Hematopoietic multipotent progenitor cell treated with erythropoietin and hydrocortisone succinate and interleukin-3 and kit ligand, for 17 days (in vitro differentiated cells): Measurements from ENCODE around the gene SIL1.
"Not testable (repeated sequence)": the region's sequence is repeated elsewhere in the genome, so short reads cannot be mapped to it uniquely, and the experiment has no call there.

Source experiments
- DNase-seq: peaks from one replicate; pipeline ENCODE4 v3.0.0-alpha.2; 2015; ENCODE audit warnings: low spot score

The SIL1 gene

DNA sequence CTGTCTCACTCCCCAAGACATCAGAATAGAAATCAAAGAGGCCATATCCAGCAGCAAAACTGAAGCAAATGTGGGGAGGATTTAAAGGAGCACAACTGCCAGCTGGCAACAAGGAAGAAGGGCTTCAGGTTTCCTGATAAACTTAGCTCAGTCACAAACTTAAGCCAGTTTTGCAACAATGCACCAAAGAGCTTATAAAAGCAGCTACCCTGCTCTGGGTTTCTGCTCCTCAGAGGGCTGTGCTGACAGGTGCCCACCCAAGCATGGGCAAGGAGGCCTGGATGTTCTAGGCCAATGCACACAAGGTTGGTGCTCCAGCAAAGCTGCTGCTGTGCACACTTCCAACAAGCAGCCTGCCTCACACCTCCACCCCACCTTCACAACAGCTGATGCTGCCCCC lies 132.9 kb downstream of the SIL1 start:
- DNase-seq: no peak

DNA sequence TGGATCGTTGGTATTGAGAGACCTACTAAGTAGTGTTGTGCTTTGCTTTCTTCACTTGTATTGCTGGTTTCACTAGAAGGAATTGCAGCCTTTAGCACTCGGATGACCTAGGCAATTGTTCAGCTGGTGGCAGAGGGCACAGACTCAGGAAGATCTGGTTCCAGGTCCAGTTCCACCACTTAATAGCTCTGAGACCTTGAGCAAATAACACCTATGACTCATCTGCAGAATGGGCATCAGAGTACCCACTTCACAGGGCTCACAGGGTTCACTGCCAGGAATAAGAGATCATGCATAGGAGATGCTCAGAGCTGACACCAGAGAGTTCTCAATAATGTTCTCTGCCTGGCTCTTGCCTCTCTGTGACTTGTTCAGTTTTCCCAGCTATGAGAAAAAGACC lies 133.6 kb downstream of the SIL1 start:
- DNase-seq: no peak

DNA sequence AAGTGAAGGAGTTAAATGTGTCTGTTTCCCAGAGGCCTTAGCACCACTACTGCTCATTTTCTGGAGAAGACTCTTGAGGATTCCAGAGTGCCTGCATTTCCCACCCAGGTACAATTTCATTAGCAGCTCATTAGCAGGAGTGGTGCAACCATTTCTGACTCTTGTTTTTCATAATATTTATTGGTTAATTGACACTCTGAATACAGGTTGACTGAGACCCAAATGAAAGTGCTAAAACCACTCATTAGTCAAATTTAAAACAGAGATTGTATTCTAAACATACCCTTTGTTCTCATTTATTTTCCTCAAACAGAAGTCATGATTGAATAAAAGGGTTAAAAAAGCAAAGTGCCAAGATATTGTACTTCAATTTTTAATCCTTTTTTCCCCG lies 134.5 kb downstream of the SIL1 start:
- no peak for DNase-seq

DNA sequence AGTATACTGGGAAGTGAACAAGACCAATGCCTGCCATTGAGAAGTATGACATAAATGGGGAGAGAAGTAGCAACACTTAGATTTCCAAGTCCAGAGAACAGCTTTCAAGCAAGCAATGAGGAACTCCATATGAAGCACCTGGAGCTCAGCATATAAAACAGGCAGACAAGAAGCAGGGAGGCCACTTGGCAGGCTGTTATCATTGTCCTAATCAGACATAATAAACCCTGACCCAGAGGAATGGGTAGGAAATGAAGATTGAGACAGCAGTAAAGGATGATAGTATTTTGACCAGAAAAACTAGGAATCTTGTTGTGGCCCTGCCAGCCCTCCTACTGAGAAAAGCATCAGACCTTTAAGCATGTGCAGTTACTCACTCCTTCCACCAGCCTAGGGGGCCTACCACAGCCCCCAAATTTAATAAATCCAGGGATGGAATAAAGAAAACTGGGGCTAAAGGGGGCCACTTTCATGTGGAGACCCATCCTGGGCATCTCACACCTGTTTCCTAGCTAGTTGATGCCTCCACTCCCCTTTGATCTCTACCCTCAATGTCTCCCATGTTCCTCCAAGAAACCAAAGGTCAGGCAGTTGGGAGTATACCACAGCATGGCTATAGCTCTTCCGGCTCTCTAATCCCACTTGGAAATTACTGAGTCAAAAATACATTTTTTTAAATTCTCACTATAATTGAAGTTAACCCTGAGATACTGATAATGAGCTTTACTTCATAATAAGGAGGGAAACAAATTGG lies 135.1 kb downstream of the SIL1 start:
- no peak for DNase-seq

DNA sequence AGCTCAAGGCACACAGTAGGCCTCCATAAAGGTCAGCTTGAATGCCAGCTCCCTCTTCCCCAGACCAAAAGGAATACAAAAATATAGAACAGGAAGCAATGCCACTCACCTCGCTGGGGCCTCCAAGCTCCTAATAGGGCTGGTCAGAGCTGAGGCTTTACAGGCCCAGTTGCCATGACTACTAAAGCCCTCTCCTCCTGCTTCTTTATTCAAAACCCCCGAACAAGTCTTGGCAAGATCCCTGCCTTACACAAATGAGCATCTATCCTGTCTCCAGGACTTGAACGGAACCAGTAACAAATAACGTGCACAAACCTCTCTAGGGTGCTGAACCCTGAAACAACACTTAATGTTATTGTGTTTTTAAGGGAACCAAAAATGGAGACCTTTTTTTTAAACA lies 136.3 kb downstream of the SIL1 start:
- no peak for DNase-seq

DNA sequence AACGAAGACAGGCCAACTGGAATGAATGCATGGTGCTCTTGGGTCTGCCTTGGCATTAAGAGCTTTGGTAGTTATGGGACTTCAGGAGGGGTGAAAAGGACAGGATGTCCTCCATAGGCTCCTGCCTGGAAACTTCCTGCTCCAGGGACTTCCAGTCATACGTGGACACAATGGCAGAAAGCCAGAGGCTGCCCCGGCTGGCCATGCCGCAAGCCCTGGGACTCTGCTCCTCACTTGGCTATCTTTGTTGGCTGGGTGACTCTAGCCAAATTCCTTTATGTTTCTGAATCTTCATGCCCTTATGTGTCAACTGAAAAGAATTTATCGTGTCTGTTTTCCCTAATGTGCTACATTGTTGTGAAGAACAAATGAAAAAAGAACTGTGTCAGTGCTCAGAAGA lies 136.9 kb downstream of the SIL1 start:
- DNase-seq: no peak

DNA sequence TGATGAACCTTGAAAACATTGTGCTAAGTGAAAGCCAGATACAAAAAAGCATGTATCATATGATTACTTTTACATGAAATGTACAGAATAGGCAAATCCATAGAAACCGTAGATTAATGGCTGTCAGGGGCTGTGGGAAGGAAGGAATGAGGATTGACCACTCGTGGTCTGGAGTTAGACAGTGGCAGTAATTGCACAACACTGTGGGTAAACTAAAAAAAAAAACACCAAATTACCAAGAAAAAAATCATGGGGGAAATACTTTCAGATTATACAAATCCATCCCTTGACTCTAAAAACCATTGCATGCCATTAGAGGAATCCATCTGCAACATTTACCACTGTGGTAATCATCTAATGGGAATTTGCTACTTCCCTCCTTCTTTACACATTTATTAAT lies 140.0 kb downstream of the SIL1 start:
- no peak for DNase-seq

DNA sequence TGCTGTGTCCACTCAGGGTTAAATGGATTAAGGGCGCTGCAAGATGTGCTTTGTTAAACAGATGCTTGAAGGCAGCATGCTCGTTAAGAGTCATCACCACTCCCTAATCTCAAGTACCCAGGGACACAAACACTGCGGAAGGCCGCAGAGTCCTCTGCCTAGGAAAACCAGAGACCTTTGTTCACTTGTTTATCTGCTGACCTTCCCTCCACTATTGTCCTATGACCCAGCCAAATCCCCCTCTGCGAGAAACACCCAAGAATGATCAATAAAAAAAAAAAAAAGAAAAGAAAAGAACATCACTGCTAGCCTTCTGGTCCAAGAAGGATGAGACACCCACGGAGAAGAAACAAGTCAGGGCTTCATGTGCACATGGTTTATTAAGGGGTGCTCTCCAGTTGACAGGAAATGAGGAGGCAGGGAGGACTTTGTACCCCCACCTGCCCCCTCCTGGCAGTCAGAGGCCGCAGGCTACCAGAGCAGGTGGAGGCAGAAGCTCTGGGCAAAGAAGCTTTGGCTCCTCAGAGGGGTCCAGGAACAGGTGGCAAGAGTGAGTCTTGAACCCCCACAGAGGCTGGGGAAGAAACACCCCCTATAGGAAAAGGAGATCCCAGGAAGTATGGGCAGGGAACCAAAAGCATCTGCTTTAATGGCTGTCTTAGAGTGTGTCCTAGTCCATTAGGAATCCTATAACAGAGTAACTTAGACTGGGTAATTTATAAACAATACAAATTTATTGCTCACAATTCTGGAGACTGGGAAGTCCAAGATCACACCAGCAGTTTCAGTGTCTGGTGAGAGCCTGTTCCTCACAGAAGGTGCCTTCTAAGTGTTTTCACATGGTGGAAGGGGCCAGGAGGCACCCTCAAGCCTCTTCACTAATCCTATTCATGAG lies 140.9 kb downstream of the SIL1 start:
- not testable (repeated sequence) for DNase-seq

DNA sequence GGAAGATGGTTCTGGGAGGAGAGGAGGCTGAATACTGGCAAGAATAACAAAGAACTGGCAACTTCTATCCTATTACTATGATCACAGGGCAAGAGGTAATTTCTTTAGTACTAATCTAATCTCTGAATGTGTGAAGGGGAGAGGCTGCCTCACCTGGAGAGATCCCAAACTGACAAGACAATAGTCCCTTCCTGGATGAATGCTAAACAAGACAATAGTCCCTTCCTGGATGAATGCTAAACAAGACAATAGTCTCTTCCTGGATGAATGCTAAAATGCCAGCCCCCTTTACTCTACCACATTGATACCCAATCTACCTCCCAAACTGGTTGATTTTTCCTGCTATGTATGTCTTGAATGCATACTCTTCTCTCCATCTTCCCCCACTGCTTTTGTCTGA lies 145.2 kb downstream of the SIL1 start:
- no peak for DNase-seq

DNA sequence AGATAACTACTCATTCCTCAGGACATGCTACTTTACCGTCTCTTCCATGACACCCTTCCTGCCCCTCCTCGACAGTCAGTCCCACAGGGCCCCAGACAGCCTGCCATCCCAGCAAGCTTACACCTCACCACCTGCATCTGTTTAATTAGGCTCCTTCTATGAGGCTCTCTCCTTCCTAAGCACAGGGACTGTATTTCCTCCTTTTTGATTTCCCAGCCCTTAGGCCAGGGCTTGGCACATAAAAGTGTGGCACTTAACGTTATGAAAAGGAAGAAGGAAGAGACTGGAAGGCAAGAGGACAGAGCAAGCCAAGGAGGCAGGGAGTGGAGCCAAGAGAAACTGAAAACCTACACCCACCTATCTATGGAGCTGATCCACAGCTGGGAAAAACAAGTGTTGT lies 146.8 kb downstream of the SIL1 start:
- no peak for DNase-seq

DNA sequence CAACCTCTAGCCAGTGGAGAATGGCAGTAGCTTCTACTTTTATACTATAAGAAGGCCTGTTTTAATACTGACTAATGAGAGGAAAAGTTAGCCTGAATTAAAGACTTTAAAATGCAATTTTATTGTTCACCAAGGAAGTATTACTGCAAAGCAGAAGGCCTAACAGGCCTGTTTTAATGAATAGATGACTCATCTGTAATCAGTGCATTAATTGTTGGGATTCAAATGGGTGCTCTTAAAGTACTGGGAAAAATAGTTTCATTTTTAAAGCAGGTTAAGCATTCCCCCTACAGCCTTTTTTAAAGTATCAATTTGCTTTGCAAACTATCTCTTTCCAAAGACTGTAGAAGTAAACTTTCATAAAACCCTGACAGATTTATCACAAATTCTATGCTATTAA lies 147.7 kb downstream of the SIL1 start:
- DNase-seq: no peak

DNA sequence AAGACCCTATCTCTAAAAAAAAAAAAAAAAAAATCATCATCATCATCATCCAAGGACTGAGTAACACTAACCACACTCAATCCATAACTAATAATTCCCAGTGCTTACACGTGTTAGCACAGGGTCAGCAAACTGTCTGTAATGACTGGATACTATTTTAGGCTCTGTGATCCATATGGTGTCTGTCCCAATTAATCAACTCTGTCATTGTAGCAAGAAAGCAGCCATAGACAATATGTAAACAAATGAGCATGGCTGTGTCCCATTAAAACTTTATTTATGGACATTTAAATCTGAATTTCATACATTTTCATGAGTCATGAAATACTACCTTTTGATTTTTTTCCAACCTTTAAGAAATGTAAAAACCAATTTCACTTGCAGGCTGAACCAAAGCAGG lies 148.4 kb downstream of the SIL1 start:
- no peak for DNase-seq

DNA sequence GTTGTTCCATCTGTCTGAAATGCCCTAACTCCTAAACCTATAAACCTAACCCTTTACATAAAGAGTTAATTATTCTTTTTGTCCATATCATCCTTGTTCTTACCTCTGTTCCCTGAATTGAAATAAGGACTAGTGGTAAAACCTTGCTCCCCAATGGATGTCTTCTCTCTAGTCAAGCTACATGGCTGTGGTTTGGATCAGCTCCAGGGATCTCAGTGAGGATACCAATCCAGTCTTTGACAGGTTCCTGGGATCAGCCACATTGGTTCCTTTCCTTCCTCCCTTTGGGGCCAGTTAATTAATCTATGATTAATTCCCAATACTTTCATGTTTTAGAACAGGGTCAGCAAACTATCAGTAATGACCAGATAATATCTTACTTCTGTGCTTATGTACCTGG lies 151.6 kb downstream of the SIL1 start:
- no peak for DNase-seq

DNA sequence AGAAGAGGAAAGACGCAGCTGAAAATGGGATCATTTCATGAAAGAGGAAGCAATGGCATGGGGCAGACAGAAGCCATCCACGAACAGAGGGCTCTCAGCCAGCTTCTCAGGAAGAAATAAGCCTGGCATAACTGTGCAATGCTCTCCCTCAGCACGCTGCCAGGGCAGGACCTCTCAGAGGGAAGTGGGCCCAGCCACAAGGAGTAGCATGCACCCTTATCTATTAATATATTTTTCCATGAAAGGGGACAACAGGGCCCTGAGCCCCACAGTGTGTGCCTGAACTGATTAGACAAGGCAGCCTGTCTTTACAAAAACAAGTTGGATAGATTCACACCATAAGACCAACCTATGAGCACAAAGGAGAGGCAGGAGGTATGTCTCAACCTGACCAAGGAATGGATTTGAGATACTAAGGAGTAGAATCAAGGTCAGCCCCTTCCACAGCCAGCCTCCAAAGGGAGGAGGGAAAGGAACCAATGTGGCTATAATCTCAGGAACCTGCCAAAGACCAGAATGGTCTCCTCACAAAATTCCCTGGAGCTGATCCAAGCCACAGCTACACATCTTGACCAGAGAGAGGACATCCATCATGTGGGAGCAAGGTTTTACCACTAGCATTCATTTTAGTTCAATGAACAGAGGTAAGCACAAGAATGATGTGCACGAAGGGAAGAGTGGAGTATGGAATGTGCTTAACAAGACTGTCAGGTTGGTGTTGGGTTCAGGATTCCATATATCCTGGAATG lies 154.8 kb downstream of the SIL1 start:
- no peak for DNase-seq

DNA sequence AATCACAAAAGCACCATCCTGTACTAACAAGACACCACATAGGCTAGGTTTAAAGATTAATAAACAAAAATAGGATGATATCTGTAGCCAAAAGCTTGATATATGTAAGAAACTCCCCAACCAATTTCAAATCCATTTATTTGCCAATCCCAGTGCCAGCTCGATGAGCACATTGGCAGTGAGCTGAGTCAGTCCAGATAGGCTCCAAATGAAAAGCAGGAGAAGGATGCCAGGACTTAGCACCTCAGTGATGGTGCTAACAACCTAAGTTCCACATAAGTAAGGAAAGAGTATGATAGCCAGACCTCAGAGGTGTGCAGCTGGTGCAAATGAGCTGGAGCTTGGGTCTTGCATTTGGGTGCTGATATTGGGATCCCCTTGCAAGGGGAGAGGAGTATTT lies 158.1 kb downstream of the SIL1 start:
- no peak for DNase-seq

DNA sequence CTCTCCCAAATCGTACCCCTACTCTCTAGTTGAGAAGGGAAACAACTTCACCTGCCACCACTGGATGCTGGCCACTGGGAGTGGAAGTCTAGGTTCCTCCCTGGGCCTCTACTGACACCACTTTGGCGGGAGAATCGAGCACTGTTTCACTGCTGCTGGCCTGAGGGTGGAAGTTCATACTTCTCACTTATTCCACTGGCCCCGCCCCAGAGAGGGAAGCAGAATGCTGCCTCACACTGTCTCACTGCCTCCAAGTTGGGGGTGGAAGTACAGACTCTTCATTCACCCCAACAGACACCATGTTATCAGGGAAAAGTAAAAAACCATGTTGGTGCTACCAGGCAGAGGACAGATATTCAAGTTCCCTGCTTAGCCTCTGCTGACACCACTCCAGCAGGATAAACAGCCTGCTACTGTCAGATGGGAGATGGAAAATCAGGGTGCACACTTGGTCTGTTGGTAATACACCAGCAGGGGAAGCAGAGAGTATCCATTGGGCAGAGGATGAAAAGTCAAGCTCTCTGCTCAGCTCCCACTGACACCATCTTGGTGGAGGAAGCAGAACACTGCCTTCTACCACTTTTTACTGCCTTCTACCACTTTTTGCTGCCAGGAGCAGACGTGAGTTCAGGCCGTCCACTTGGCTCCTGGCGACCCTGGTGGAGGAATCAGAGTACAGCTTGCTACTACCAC lies 159.4 kb downstream of the SIL1 start:
- no peak for DNase-seq

DNA sequence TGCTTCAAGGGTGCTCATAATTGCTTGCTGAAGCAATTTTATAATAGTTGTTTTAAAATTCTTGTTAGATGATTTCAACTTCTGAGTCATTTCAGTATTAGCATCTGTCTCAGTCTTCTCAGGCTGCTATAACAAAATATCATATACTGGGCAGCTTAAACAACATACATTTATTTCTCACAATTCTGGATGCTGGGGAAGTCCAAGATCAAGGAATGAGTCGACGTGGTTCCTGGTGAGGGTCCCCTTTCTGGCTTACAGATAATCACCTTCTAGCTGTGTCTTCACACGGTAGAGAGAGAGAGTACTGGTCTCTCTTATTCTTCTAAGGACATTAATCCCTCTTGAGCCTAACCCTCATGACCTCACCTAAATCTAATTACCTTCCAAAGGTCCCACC lies 160.4 kb downstream of the SIL1 start:
- DNase-seq: no peak

DNA sequence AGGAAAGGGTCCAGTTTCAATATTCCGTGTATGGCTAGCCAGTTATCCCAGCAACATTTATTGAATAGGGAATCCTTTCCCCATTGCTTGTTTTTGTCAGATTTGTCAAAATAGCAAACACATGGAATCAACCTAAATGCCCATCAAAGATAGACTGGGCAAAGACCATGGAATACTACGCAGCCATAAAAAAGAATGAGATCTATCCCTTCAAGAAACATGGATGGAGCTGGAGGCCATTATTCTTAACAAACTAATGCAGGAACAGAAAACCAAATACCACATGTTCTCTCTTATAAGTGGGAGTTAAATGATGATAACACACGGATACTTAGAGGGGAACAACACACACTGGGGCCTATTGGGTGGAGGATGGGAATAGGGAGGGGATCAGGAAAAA lies 161.8 kb downstream of the SIL1 start:
- not testable (repeated sequence) for DNase-seq

DNA sequence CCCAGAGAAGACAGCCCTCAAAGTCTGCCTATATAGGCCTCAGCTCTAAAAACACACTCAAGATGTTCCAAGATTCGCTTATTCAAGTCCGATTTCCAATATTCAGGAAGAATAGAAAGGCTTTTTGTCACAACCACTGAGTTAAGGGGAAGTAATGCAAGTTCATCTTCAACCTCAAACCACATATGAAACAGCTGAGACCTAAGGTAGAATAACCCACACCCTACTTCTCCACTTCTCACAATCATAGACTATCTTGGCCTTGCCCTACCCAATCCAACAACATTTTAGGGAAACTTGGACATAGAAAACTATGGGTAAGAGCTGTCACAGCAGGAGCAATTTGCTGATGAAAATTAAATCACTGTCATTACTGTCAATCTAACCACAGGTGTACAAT lies 171.0 kb downstream of the SIL1 start:
- DNase-seq: no peak

DNA sequence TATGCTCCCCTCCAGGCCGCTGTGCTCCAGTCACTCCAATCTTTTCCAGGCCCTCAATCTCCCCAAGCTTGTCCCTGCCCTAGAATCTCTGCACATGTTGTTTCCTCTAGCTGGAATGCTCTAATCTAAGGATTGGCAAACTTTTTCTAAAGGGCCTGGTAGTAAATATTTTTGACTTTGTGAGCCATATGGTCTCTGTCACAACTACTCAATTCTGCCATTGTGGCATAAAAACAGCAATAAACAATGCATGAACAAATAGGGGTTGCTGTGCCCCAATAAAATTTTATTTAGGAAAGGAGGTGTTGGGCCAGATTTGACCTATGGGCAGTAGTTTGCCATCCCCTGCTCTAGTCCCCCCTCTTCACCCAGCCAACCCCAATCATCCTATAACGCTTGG lies 172.5 kb downstream of the SIL1 start:
- no peak for DNase-seq

DNA sequence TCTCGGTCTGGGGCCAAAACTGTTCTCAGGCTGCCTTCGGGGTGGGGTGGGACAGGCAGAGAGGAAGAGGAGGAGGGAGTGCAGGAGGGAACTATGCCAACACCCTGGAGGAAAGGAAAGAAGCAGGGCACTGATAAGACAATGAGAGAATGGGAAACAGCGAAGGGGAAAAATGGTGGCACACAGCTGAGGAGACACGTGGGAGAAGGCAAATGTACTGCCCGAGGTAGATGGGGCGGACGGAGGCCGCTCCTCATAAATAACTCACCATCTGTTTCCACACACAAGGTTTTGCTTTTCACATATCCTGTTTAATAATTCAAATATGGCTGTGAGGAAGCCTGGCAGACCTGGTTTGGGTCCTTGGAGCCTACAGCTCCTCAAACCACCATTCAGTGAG lies 174.9 kb downstream of the SIL1 start:
- DNase-seq: no peak

DNA sequence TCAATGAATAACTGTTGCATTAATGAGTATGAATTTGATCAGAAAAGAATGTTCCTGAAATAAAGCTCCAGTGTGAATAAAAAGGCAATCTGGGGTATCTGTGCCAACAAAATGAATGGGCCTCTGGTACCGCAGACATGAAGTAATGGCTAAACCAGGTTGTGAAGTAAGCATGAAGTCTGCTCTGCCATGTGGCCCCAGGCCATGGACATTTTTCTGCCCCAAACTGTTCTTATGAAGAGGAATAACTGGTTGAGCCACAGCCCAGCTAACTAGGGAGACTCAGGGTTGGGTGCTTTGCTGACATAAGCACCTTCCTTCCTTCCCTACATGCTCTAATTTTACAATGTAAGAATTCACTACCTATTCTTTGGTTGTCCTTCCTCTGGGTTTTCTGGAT lies 175.6 kb downstream of the SIL1 start:
- DNase-seq: no peak
